Gastrocnemius medialis (tissue), 4 donors: ENCODE results near the gene CD3E. TPM values are rescaled to one million over a fixed set of nuclear protein-coding genes. Genes with fewer than 3 reads are reported as not detected.
"Not testable (repeated sequence)": the region's sequence is repeated elsewhere in the genome, so short reads cannot be mapped to it uniquely, and the experiment has no call there.

Experiments used
- ATAC-seq, 2 donors: fragments of 150-250 bp; one replicate each; pipeline ENCODE4 v1.9.1; 2016
- DNase-seq, 2 donors: peaks; one replicate each; pipeline ENCODE4 v3.0.0-alpha.2; 2019
- H3K27ac ChIP-seq, 4 donors: fragments of 200-600 bp; sonication (generic); 1 replicate in 1 of 4; 2 replicates in 3 of 4; pipeline ENCODE4 v1.5.1; 2016 to 2018; ENCODE audit warnings: mild to moderate bottlenecking in 2 of 4, moderate library complexity in 1 of 4
- H3K27me3 ChIP-seq, 3 donors: fragments of 200-600 bp; sonication (generic) in 2 of 3; 1 replicate in 1 of 3; 2 replicates in 2 of 3; pipeline versions ENCODE4 v1.5.1 to v1.6.0; 2016 to 2019; ENCODE audit warnings: mild to moderate bottlenecking in 1 of 3, moderate library complexity in 1 of 3
- H3K36me3 ChIP-seq, 2 donors: fragments of 200-600 bp; sonication (generic) in 1 of 2; one replicate each; pipeline ENCODE4 v1.5.1; 2017 to 2018
- H3K4me1 ChIP-seq, 2 donors: fragments of 200-600 bp; sonication (generic) in 1 of 2; one replicate each; pipeline ENCODE4 v1.5.1; 2016 to 2017; ENCODE audit warnings: mild to moderate bottlenecking in 2 of 2
- H3K4me3 ChIP-seq, 4 donors: fragments of 200-600 bp; sonication (generic) in 3 of 4; 1 replicate in 1 of 4; 2 replicates in 3 of 4; pipeline ENCODE4 v1.5.1; 2016 to 2019; ENCODE audit warnings: mild to moderate bottlenecking in 2 of 4
- H3K9me3 ChIP-seq, 3 donors: fragments of 200-600 bp; sonication (generic) in 2 of 3; 1 replicate in 1 of 3; 2 replicates in 2 of 3; pipeline ENCODE4 v1.5.1; 2016 to 2019
- POLR2A ChIP-seq, 2 donors: fragments of 450-650 bp; IDR thresholded peaks; one replicate each; pipeline ENCODE4 v1.6.1; 2017; ENCODE audit warnings: antibody characterized with exemption in 2 of 2, mild to moderate bottlenecking in 2 of 2, moderate library complexity in 2 of 2
- in situ Hi-C, 4 donors: fragments of 200-750 bp; cut with MboI; loops; one replicate each; pipeline versions ENCODE4 v1.15.0 to v1.8.0; 2017; ENCODE audit warnings: low sequenced_read_pairs in 4 of 4
- intact Hi-C: fragments of 100-400 bp; cut with DNase I; formaldehyde crosslinking; loops from one replicate; pipeline ENCODE4 v1.15.1; 2023; ENCODE audit warnings: low total_unique reads
- total RNA-seq, 4 donors: library from RNA; depleted of rRNA; stranded (reverse); fragments of >200 nt; gene quantifications; one replicate each; pipeline versions ENCODE4 v1.1.0 to v1.2.3, GENCODE V29; 2016
- TF ChIP-seq, protein P1 (sequence below), 5 experiments: fragments of 450-650 bp in 3 of 5; fragments of 200-600 bp in 2 of 5; sonication (generic) in 2 of 5; IDR thresholded peaks in 4 of 5; conservative IDR thresholded peaks in 1 of 5; 1 replicate in 4 of 5; 2 replicates in 1 of 5; pipeline ENCODE4 v1.5.1; 2016 to 2019; ENCODE audit warnings: antibody characterized with exemption in 5 of 5, mild to moderate bottlenecking in 3 of 5, moderate library complexity in 3 of 5

The CD3E gene
- total RNA-seq, 4 donors from 2014 or later = 0.42 to 0.51 TPM; not detected in 2

DNA sequence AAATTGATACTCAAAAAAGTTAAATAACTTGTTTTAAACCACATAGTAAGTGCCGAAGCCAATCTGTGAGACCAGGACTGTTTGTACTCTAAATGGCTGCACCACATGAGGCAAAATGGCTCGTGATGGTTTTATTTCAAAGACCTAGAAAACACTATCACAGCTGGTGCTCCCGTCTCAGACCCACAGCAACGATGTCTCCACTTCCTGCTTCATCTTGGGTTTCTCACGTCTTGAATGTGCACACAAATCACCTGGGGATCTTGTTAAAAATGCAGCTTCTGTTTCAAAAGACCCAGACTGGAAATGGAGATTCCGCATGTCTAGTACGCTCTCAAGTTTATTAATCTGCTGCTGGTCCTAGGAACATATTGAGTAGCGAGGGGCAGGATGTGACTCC lies 1.2 kb downstream of the CD3E start:
- Histone ChIP-seq H3K4me1 (no peaks in the 10 kb centered on the region), H3K27me3 (peaks cover 0 to 3% (median 0%) of the 10 kb centered on the region in 3 donors), H3K4me3 (no peak overlapping the region), H3K36me3 (no peaks in the 10 kb centered on the region), H3K27ac (no peak overlapping the region), H3K9me3 (no peaks in the 10 kb centered on the region)
- TF ChIP-seq, protein P1, sequence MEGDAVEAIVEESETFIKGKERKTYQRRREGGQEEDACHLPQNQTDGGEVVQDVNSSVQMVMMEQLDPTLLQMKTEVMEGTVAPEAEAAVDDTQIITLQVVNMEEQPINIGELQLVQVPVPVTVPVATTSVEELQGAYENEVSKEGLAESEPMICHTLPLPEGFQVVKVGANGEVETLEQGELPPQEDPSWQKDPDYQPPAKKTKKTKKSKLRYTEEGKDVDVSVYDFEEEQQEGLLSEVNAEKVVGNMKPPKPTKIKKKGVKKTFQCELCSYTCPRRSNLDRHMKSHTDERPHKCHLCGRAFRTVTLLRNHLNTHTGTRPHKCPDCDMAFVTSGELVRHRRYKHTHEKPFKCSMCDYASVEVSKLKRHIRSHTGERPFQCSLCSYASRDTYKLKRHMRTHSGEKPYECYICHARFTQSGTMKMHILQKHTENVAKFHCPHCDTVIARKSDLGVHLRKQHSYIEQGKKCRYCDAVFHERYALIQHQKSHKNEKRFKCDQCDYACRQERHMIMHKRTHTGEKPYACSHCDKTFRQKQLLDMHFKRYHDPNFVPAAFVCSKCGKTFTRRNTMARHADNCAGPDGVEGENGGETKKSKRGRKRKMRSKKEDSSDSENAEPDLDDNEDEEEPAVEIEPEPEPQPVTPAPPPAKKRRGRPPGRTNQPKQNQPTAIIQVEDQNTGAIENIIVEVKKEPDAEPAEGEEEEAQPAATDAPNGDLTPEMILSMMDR (IDR thresholded peaks at IDR 0.05 in 4 of 5, conservative IDR thresholded peaks at IDR 0.05 in 1 of 5) = no peak
- TF ChIP-seq POLR2A (IDR thresholded peaks at IDR 0.05) = no peak
- no peak for ATAC-seq
- intact Hi-C loops (no loop called here), in situ Hi-C loops (no loop called here)
- no peak for DNase-seq

DNA sequence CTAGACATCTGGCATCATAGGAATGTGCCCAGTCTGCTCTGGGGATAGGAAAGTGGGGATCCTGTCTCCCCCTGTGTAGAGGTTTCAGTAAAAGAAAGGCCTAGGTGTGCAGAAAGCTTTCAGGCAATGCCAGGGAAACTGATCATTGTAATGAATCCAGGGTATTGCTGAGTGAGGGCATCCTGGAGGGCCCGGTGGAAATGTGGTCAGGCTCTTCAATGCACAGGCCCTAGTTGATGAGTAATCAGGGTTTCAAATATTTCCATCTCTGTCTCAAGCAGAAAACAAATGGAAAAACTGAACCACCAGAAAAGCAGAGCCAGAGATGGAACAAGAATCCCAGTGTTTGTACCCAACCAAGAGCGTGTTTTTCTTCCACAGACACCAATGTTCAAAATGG lies 2.0 kb downstream of the CD3E start:
- H3K27ac ChIP-seq = no peak overlapping the region
- H3K9me3 ChIP-seq = no peaks in the 10 kb centered on the region
- in situ Hi-C loops = no loop called here
- no peak for TF ChIP-seq POLR2A (IDR thresholded peaks at IDR 0.05)
- TF ChIP-seq, protein P1 (IDR thresholded peaks at IDR 0.05 in 4 of 5, conservative IDR thresholded peaks at IDR 0.05 in 1 of 5) = no peak
- DNase-seq (no peak), ATAC-seq (no peak)
- H3K27me3 ChIP-seq = peaks cover 0 to 3% (median 0%) of the 10 kb centered on the region in 3 donors
- no peak overlapping the region for H3K4me3 ChIP-seq
- no peaks in the 10 kb centered on the region for H3K36me3 ChIP-seq
- H3K4me1 ChIP-seq = no peaks in the 10 kb centered on the region
- intact Hi-C loops = no loop called here

DNA sequence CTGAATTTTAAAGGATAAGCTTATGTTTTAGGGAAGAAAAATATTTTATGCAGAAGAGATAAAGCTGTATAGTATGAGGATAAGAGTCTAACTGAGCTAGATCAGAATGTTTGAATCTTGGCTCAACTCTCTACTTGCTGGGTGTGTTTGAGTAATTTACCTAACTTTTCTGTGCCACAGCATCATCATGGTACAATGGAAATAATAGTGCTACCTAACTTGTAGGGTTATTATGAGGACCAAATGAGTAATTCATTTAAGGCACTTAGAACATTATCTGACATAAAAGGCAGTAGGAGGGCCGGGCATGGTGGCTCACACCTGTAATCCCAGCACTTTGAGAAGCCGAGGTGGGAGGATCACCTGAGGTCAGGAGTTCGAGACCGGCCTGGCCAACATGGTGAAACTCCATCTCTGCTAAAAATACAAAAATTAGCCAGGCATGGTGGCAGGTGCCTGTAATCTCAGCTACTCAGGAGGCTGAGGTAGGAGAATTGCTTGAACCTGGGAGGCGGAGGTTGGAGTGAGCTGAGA lies 4.5 kb downstream of the CD3E start:
- H3K36me3 ChIP-seq, intact Hi-C loops, in situ Hi-C loops, ATAC-seq, H3K4me1 ChIP-seq, H3K4me3 ChIP-seq, DNase-seq, H3K27ac ChIP-seq, H3K9me3 ChIP-seq: not testable (repeated sequence)
- peaks cover 10 to 25% (median 17%) of the 10 kb centered on the region in 3 donors for H3K27me3 ChIP-seq

DNA sequence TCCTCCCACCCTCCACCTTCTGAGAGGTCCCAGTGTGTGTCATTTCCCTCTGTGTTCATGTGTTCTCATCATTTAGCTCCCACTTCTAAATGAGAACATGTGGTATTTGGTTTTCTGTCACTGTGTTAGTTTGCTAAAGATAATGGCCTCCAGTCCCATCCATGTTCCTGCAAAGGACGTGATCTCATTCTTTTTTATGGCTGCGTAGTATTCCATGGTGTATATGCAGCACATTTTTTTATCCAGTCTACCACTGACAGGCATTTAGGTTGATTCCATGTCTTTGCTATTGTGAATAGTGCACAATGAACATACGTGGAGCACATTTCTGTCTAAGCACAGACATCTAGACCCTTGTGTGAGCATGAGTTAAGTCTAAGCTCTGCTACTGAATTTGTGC lies 5.7 kb downstream of the CD3E start:
- H3K4me3 ChIP-seq = no peak overlapping the region
- in situ Hi-C loops = no loop called here

DNA sequence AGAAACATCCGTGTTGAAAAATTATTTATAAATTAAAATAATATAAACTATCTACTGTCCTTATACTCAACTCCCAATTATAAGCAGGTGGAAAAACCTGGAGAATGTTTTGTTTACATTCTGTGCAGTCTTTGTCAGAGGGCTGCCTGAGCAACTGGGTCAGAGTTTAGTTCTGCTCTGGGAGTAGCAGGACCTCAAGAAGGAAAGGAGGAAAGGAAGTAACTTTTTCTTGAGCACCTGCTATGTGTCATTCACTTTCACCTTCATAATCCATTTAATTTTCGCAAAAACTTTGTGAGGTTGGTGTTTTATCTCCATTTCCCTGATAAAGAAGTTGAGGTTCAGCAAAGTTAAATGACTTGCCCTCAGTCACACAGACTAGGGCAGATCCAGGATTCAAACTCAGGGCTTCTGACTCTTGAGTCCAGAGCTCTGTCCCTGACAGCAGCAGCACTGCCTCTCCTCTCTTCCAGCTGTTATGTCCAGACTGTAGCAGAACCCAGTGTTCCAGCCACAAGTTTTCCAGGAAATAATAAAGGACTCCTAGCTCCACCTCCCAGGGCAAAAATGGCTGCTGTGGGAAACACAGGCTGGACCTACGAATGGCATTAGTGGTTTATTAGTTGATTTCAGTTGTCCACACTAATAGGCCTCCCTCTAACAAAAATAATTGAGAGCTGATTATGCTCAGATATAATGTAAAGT lies 6.4 kb downstream of the CD3E start:
- intact Hi-C loops = no loop called here
- TF ChIP-seq, protein P1 (IDR thresholded peaks at IDR 0.05 in 4 of 5, conservative IDR thresholded peaks at IDR 0.05 in 1 of 5) = no peak
- TF ChIP-seq POLR2A (IDR thresholded peaks at IDR 0.05) = no peak
- Histone ChIP-seq H3K4me3 (no peak overlapping the region), H3K4me1 (no peaks in the 10 kb centered on the region), H3K27ac (no peak overlapping the region), H3K27me3 (peaks cover 10 to 32% (median 17%) of the 10 kb centered on the region in 3 donors), H3K9me3 (no peaks in the 10 kb centered on the region), H3K36me3 (no peaks in the 10 kb centered on the region)
- ATAC-seq = no peak
- no peak for DNase-seq
- in situ Hi-C loops = no loop called here

More for the DNA sequence above, 5.7 kb downstream of the CD3E start:
- no peak for DNase-seq
- intact Hi-C loops = no loop called here
- Histone ChIP-seq H3K4me1 (no peaks in the 10 kb centered on the region), H3K36me3 (no peaks in the 10 kb centered on the region), H3K27ac (no peak overlapping the region), H3K27me3 (peaks cover 10 to 32% (median 17%) of the 10 kb centered on the region in 3 donors), H3K9me3 (no peaks in the 10 kb centered on the region)
- ATAC-seq = no peak
- TF ChIP-seq POLR2A (IDR thresholded peaks at IDR 0.05) = no peak
- TF ChIP-seq, protein P1 (IDR thresholded peaks at IDR 0.05 in 4 of 5, conservative IDR thresholded peaks at IDR 0.05 in 1 of 5) = no peak
